ENCODE data around the gene TTLL8. TPM values are rescaled to one million over a fixed set of nuclear protein-coding genes. Genes with fewer than 3 reads are reported as not detected.

TTLL8 gene
- total and polyA plus RNA-seq, 2 of the 8 experiments (the other 6 are each of a cell fraction or from before 2014, with no cell fraction given) = not detected

DNA sequence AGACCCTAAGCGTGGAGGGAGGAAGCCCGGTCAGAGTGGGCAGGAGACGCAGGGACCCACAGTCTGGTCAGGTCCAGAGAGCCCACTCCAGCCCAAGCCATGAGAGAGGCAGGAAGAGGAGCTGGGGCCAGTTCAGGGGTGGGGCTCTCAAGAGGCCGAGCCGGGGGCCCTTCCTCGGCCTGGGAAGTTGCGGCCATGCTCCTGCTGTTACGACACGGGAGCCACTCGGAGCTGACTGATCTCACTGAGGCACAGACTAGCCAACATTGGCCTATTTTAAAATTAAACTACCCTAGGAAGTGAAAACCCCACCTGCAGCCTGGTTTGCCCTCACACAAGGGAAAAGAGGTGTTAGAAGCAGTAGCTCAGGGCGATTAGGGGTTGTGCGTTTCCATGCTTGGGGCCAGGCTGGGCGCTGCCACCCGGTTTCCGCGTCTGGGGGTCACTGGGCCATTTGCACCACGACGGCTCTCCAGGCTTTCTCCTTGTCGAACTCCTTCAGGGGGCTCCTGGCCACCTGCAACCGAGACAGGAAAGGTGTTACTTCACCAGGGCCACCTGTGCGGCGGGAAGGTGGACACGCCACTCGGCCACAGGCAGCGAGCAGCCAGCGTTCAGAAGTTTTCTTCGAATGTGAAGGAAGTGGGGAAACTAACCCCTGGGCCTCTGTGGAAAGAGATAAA is 3.2 kb upstream of the TTLL8 start (continued):
- TF ChIP-seq TCF12 (IDR thresholded peaks at IDR 0.05; ENCODE audit: low read depth, low read length) (no peak), SRF (IDR thresholded peaks at IDR 0.05; ENCODE audit: low read depth, low read length) (no peak), SIN3A (conservative IDR thresholded peaks at IDR 0.05 in 1 of 2, IDR thresholded peaks at IDR 0.05 in 1 of 2; ENCODE audit: low read depth in 1 of 2, low read length in 2 of 2) (no peak)

Data from H1 (cell line).